ENCODE data around the gene R3HDM1.

Gene R3HDM1

GRCh38 chr2:135744760-135745314, 213.6 kb downstream of the R3HDM1 start:
- H3K4me3 ChIP-seq (ENCODE audit: low read depth, low read length), result no peak overlapping the region
- TF ChIP-seq CTCF (IDR thresholded peaks at IDR 0.05; ENCODE audit: low read depth, low read length), result no peak

DNA sequence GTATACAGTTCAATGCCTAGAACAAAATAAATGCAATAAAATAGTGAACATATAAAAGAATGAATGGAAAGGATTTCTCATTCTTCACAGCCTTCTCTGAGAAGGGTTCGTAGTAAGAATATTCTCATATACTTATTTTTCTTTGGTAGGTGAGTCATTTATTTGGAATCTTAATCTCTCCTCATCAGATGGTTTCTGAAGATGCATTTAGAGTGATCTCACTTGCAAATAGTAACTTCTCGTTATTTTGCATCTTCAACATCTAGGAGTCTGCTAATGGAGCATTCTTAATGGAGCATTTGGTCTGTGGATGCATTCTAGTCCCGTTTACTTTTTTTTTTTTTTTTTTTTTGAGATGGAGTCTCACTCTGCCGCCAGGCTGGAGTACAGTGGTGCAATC, 214.3 kb downstream of the R3HDM1 start:
- TF ChIP-seq CTCF (IDR thresholded peaks at IDR 0.05; ENCODE audit: low read depth, low read length), result no peak

DNA sequence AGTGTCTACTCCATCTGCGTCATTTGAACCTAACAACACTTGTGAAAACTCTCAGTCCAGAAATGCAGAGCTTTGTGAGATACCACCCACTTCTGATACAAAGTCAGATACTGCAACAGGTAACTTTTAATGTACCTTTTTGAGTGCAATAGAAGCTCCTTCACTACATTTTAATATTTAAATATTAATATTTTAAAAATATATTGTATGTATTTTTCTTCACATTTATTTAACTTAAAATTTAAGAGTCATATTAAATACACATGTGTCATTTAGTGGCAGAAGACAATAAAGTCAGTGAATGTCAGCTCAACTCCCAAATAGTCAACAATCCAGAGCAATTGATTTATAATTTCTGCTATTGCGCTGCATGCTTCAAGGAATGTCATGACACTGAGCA, 224.3 kb downstream of the R3HDM1 start:
- no peak for TF ChIP-seq CTCF (IDR thresholded peaks at IDR 0.05; ENCODE audit: low read depth, low read length)
- H3K4me3 ChIP-seq (ENCODE audit: low read depth, low read length), result no peak overlapping the region

More for the DNA sequence above, 214.3 kb downstream of the R3HDM1 start:
- no peak overlapping the region for H3K4me3 ChIP-seq (ENCODE audit: low read depth, low read length)

GRCh38 chr2:135756692-135757091, 225.4 kb downstream of the R3HDM1 start:
- H3K4me3 ChIP-seq (ENCODE audit: low read depth, low read length), result no peak overlapping the region
- no peak for TF ChIP-seq CTCF (IDR thresholded peaks at IDR 0.05; ENCODE audit: low read depth, low read length)

GRCh38 chr2:135762022-135762421, 230.7 kb downstream of the R3HDM1 start:
- no peak for TF ChIP-seq CTCF (IDR thresholded peaks at IDR 0.05; ENCODE audit: low read depth, low read length)
- H3K4me3 ChIP-seq (ENCODE audit: low read depth, low read length), result no peak overlapping the region

DNA sequence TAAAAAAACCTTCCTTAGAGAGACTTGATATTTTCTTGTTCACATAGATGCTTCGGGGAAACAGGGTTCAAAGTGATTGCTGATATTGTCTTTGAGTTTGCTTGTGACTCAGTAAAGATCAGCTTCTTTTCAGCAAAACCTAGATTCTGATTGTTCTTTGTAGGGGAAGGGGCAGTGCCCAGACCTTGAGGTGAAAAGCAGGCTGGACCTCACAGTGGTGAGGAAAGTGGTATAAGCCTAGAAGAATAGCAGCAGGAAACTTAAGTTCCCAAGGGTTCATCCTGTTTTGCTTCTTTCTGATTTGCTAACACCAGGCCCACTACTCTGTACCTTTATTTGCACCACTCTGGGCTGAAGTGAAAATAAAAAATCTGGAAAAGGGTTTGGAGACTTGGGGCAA, 231.2 kb downstream of the R3HDM1 start:
- TF ChIP-seq CTCF (IDR thresholded peaks at IDR 0.05; ENCODE audit: low read depth, low read length), result no peak
- no peak overlapping the region for H3K4me3 ChIP-seq (ENCODE audit: low read depth, low read length)

DNA sequence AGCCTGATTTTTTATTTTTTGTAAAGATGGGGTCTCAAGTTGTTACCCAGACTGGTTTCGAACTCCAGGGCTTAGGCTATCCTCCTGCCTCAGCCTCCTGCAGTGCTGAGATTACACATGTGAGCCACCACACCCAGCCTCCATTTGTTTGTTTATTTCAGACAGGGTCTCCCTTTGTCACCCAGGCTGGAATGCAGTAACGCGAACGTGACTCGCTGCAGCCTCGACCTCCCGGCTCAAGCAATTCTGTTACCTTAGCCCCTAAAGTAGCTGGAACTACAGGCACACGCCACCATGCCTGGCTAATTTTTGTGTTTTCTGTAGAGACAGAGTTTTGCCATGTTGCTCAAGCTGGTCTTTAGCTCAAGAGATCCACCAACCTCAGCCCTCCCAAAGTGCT, 237.6 kb downstream of the R3HDM1 start:
- no peak overlapping the region for H3K4me3 ChIP-seq (ENCODE audit: low read depth, low read length)
- no peak for TF ChIP-seq CTCF (IDR thresholded peaks at IDR 0.05; ENCODE audit: low read depth, low read length)

Data from WI38 (cell line).